Liver (tissue), 9 donors: ENCODE data around the gene COA1. TPM values are rescaled to one million over a fixed set of nuclear protein-coding genes. Genes with fewer than 3 reads are reported as not detected.

Experiments used
- DNase-seq: peaks from one replicate; pipeline ENCODE4 v3.0.0-alpha.2; 2017; ENCODE audit warnings: low spot score
- H3K27ac ChIP-seq, 2 donors: one replicate each; pipeline ENCODE4 v1.7.0; 2013; ENCODE audit warnings: inconsistent platforms in 2 of 2, low read length in 2 of 2, control low read depth in 1 of 2, low read depth in 1 of 2, mild to moderate bottlenecking in 1 of 2
- H3K27me3 ChIP-seq, 4 donors: one replicate each; pipeline versions ENCODE4 v1.6.1 to v1.7.0; 2013; ENCODE audit warnings: low read length in 3 of 4, inconsistent platforms in 1 of 4, mild to moderate bottlenecking in 1 of 4, moderate library complexity in 1 of 4; ENCODE audit not compliant: control insufficient read depth in 4 of 4, insufficient read depth in 4 of 4
- H3K36me3 ChIP-seq, 4 donors: one replicate each; pipeline versions ENCODE4 v1.6.1 to v1.7.0; 2013; ENCODE audit warnings: low read length in 3 of 4, mild to moderate bottlenecking in 3 of 4, low read depth in 1 of 4, moderate library complexity in 1 of 4; ENCODE audit not compliant: control insufficient read depth in 4 of 4, insufficient read depth in 3 of 4
- H3K4me1 ChIP-seq, 4 donors: one replicate each; pipeline versions ENCODE4 v1.6.1 to v1.7.0; 2013; ENCODE audit warnings: low read length in 3 of 4, mild to moderate bottlenecking in 3 of 4, moderate library complexity in 1 of 4; ENCODE audit not compliant: control insufficient read depth in 4 of 4, insufficient read depth in 4 of 4
- H3K4me3 ChIP-seq, 3 donors: one replicate each; pipeline versions ENCODE4 v1.6.1 to v1.7.0; 2013; ENCODE audit warnings: low read length in 3 of 3, control low read depth in 1 of 3, low read depth in 1 of 3, mild to moderate bottlenecking in 1 of 3
- H3K9ac ChIP-seq, 2 donors: one replicate each; pipeline ENCODE4 v1.7.0; 2013; ENCODE audit warnings: low read length in 2 of 2, mild to moderate bottlenecking in 2 of 2, moderate library complexity in 2 of 2, control low read depth in 1 of 2, low read depth in 1 of 2
- H3K9me3 ChIP-seq, 4 donors: one replicate each; pipeline versions ENCODE4 v1.6.1 to v1.7.0; 2013; ENCODE audit warnings: low read length in 3 of 4; ENCODE audit not compliant: control insufficient read depth in 4 of 4
- EGR1 ChIP-seq, 2 donors: IDR thresholded peaks; 2 replicates each; pipeline ENCODE4 v1.6.1; 2016 to 2018; ENCODE audit warnings: antibody characterized with exemption in 2 of 2, low read depth in 2 of 2
- FOXA1 ChIP-seq: IDR thresholded peaks from 2 replicates; pipeline ENCODE4 v1.6.1; 2016; ENCODE audit warnings: antibody characterized with exemption
- FOXA2 ChIP-seq: IDR thresholded peaks from 2 replicates; pipeline ENCODE4 v1.6.1; 2016; ENCODE audit warnings: antibody characterized with exemption
- GABPA ChIP-seq, 2 donors: IDR thresholded peaks in 1 of 2; conservative IDR thresholded peaks in 1 of 2; 2 replicates each; pipeline ENCODE4 v1.6.1; 2016; ENCODE audit warnings: antibody characterized with exemption in 2 of 2, mild to moderate bottlenecking in 1 of 2, moderate library complexity in 1 of 2
- HNF4A ChIP-seq, 2 donors: conservative IDR thresholded peaks; 2 replicates each; pipeline ENCODE4 v1.6.1; 2016; ENCODE audit warnings: antibody characterized with exemption in 2 of 2, mild to moderate bottlenecking in 2 of 2
- HNF4G ChIP-seq: IDR thresholded peaks from 2 replicates; pipeline ENCODE4 v1.6.1; 2016; ENCODE audit warnings: antibody characterized with exemption
- NR2F2 ChIP-seq: IDR thresholded peaks from 2 replicates; pipeline ENCODE4 v1.6.1; 2016; ENCODE audit warnings: antibody characterized with exemption
- RAD21 ChIP-seq, 2 donors: IDR thresholded peaks; 2 replicates each; pipeline ENCODE4 v1.6.1; 2016; ENCODE audit warnings: antibody characterized with exemption in 2 of 2, mild to moderate bottlenecking in 2 of 2
- RXRA ChIP-seq, 2 donors: IDR thresholded peaks; 2 replicates each; pipeline ENCODE4 v1.6.1; 2017 to 2018; ENCODE audit warnings: antibody characterized with exemption in 2 of 2, mild to moderate bottlenecking in 1 of 2
- SP1 ChIP-seq: IDR thresholded peaks from 2 replicates; pipeline ENCODE4 v1.6.1; 2018; ENCODE audit warnings: antibody characterized with exemption, mild to moderate bottlenecking
- TAF1 ChIP-seq: conservative IDR thresholded peaks from 2 replicates; pipeline ENCODE4 v1.6.1; 2016; ENCODE audit warnings: antibody characterized with exemption, mild to moderate bottlenecking
- YY1 ChIP-seq: IDR thresholded peaks from 2 replicates; pipeline ENCODE4 v1.6.1; 2016; ENCODE audit warnings: antibody characterized with exemption, mild to moderate bottlenecking
- WGBS: extraction: QIAGEN DNeasy Blood & Tissue Kit; methylation state at CpG from one replicate; pipeline ENCODE4 v1.1.7; 2013; 5-methylcytosine and 5-hydroxymethylcytosine counted together
- polyA plus RNA-seq, 2 donors: library from polyadenylated mRNA; stranded (reverse) in 1 of 2; unstranded in 1 of 2; fragments of 200-250 nt in 1 of 2; fragments of >200 nt in 1 of 2; fragmentation: Nextera tagmentation in 1 of 2; extraction: Ambion mirVana in 1 of 2; gene quantifications; one replicate each; pipeline versions ENCODE4 v1.2.1 to v1.2.3, GENCODE V29; 2013 to 2015
- total RNA-seq, 2 donors: library from RNA; depleted of rRNA; stranded (reverse); fragments of >200 nt; gene quantifications; one replicate each; pipeline ENCODE4 v1.2.3, GENCODE V29; 2014
- TF ChIP-seq, protein P1 (sequence below): IDR thresholded peaks from 2 replicates; pipeline ENCODE4 v1.6.1; 2016; ENCODE audit warnings: antibody characterized with exemption
- TF ChIP-seq, protein P2 (sequence below): IDR thresholded peaks from 2 replicates; pipeline ENCODE4 v1.6.1; 2016; ENCODE audit warnings: antibody characterized with exemption
- TF ChIP-seq, protein P3 (sequence below): IDR thresholded peaks from 2 replicates; pipeline ENCODE4 v1.6.1; 2016; ENCODE audit warnings: antibody characterized with exemption
- TF ChIP-seq, protein P4 (sequence below): fragments of 150-350 bp; IDR thresholded peaks from 2 replicates; pipeline ENCODE4 v1.5.1; 2017; ENCODE audit warnings: improper control_type of control experiment, low read depth, low read length; ENCODE audit not compliant: missing input control
- donor health status: healthy.
- donor health status: healthy.
- donor health status: healthy.
- donor health status: healthy.
- donor health status: healthy.

Gene COA1
- total and polyA plus RNA-seq, 4 donors = 16.6 to 37.8 (median 29.4) TPM

- H3K4me3 ChIP-seq = no peak overlapping the region
- H3K27ac ChIP-seq = no peak overlapping the region
- peaks cover 0 to 12% (median 6%) of the 10 kb centered on the region in 4 donors for H3K4me1 ChIP-seq
- H3K27me3 ChIP-seq = no peaks in the 10 kb centered on the region
- no peak for DNase-seq
- H3K9ac ChIP-seq = no peak overlapping the region
- no peaks in the 10 kb centered on the region for H3K9me3 ChIP-seq
- TF ChIP-seq RAD21 (IDR thresholded peaks at IDR 0.05) (no peak), EGR1 (IDR thresholded peaks at IDR 0.05; ENCODE audit: low read depth in 2 of 2) (no peak), RXRA (IDR thresholded peaks at IDR 0.05) (no peak), HNF4G (no peak), SP1 (no peak), FOXA2 (no peak), FOXA1 (no peak), HNF4A (conservative IDR thresholded peaks at IDR 0.05) (no peak), TAF1 (no peak), YY1 (no peak), GABPA (IDR thresholded peaks at IDR 0.05 in 1 of 2, conservative IDR thresholded peaks at IDR 0.05 in 1 of 2) (no peak), NR2F2 (no peak)
- TF ChIP-seq, protein P1, sequence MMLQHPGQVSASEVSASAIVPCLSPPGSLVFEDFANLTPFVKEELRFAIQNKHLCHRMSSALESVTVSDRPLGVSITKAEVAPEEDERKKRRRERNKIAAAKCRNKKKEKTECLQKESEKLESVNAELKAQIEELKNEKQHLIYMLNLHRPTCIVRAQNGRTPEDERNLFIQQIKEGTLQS = no peak
- TF ChIP-seq, protein P2, sequence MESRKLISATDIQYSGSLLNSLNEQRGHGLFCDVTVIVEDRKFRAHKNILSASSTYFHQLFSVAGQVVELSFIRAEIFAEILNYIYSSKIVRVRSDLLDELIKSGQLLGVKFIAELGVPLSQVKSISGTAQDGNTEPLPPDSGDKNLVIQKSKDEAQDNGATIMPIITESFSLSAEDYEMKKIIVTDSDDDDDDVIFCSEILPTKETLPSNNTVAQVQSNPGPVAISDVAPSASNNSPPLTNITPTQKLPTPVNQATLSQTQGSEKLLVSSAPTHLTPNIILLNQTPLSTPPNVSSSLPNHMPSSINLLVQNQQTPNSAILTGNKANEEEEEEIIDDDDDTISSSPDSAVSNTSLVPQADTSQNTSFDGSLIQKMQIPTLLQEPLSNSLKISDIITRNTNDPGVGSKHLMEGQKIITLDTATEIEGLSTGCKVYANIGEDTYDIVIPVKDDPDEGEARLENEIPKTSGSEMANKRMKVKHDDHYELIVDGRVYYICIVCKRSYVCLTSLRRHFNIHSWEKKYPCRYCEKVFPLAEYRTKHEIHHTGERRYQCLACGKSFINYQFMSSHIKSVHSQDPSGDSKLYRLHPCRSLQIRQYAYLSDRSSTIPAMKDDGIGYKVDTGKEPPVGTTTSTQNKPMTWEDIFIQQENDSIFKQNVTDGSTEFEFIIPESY = no peak
- H3K36me3 ChIP-seq = peaks cover 0 to 2% (median 0%) of the 10 kb centered on the region in 4 donors
Measured at GRCh38 chr7:43701500-43701854, 27.8 kb downstream of the COA1 start.

- 68% methylated on average over 2 of the region's 2 CpGs for WGBS
- H3K36me3 ChIP-seq = peaks cover 0 to 2% (median 0%) of the 10 kb centered on the region in 4 donors
- H3K27me3 ChIP-seq = no peaks in the 10 kb centered on the region
- no peak overlapping the region for H3K27ac ChIP-seq
- H3K4me1 ChIP-seq = peaks cover 0 to 12% (median 6%) of the 10 kb centered on the region in 4 donors
- no peak overlapping the region for H3K4me3 ChIP-seq
- H3K9ac ChIP-seq = no peak overlapping the region
- H3K9me3 ChIP-seq = no peaks in the 10 kb centered on the region
- no peak for DNase-seq
- TF ChIP-seq, protein P3, sequence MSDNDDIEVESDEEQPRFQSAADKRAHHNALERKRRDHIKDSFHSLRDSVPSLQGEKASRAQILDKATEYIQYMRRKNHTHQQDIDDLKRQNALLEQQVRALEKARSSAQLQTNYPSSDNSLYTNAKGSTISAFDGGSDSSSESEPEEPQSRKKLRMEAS = no peak
Measured at GRCh38 chr7:43700646-43701499, 28.4 kb downstream of the COA1 start.

DNA sequence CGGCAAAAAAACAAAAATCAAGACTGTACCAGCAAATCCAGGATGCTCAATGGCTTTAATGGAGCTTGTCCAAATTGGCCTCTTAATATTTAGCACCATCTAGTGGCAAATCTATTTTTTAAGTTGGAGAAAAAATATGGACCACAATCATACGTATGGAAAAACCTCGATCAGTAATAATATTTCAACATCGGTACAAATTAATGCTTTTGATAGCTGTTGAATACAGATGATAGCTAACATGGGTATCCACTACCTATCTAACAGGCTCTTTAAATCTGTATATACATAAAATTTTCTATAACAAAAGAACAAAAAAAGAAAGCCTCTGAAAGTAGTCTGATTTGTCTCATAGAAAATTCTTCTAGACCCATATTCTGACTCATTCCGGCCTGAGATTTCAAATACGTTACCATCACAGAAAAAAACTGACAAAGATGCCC is 29.2 kb downstream of the COA1 start:
- Histone ChIP-seq H3K27ac (no peak overlapping the region), H3K9ac (no peak overlapping the region), H3K27me3 (no peaks in the 10 kb centered on the region), H3K36me3 (peaks cover 0 to under 1% (median 0%) of the 10 kb centered on the region in 4 donors), H3K4me3 (no peak overlapping the region), H3K9me3 (no peaks in the 10 kb centered on the region), H3K4me1 (peaks cover 0 to 12% (median 6%) of the 10 kb centered on the region in 4 donors)
- TF ChIP-seq RXRA (IDR thresholded peaks at IDR 0.05) (no peak), RAD21 (IDR thresholded peaks at IDR 0.05) (peak; percentile 94 to 97), SP1 (peak; percentile 42)
- TF ChIP-seq, protein P4, sequence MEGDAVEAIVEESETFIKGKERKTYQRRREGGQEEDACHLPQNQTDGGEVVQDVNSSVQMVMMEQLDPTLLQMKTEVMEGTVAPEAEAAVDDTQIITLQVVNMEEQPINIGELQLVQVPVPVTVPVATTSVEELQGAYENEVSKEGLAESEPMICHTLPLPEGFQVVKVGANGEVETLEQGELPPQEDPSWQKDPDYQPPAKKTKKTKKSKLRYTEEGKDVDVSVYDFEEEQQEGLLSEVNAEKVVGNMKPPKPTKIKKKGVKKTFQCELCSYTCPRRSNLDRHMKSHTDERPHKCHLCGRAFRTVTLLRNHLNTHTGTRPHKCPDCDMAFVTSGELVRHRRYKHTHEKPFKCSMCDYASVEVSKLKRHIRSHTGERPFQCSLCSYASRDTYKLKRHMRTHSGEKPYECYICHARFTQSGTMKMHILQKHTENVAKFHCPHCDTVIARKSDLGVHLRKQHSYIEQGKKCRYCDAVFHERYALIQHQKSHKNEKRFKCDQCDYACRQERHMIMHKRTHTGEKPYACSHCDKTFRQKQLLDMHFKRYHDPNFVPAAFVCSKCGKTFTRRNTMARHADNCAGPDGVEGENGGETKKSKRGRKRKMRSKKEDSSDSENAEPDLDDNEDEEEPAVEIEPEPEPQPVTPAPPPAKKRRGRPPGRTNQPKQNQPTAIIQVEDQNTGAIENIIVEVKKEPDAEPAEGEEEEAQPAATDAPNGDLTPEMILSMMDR = peak; percentile 64
- no peak for DNase-seq
- WGBS = 29% methylated on average over 6 of the region's 6 CpGs
